ENCODE results near the gene PRX.
"Not testable (repeated sequence)": the region's sequence is repeated elsewhere in the genome, so short reads cannot be mapped to it uniquely, and the experiment has no call there.

Gene PRX

GRCh38 chr19:40432760-40433159 lies 19.6 kb upstream of the PRX start:
- H3K79me2 ChIP-seq (ENCODE audit: control insufficient read depth, insufficient read depth, low read length, poor library complexity); H3K23ac ChIP-seq (ENCODE audit: low read length); H3K9ac ChIP-seq (ENCODE audit: low read length); H3K27me3 ChIP-seq (ENCODE audit: insufficient read depth, low read length); H3K18ac ChIP-seq (ENCODE audit: low read length); H3K9me3 ChIP-seq (ENCODE audit: insufficient read depth, low read depth, low read length); DNase-seq; H3K4me1 ChIP-seq (ENCODE audit: control insufficient read depth in 1 of 2, insufficient read depth in 2 of 2, low read length in 2 of 2); H2BK12ac ChIP-seq (ENCODE audit: low read length); H3K36me3 ChIP-seq (ENCODE audit: control insufficient read depth in 1 of 2, insufficient read depth in 2 of 2, low read length in 2 of 2); H3K4me3 ChIP-seq (ENCODE audit: low read depth, low read length); H2AFZ ChIP-seq (ENCODE audit: insufficient read depth, low read length, poor library complexity); H3K14ac ChIP-seq (ENCODE audit: low read length): not testable (repeated sequence)
- peak overlapping the region; percentile 74 for H4K91ac ChIP-seq (ENCODE audit: low read depth, low read length)
- peak overlapping the region; percentile 38 for H2BK120ac ChIP-seq (ENCODE audit: insufficient read depth, low read length, poor library complexity)
- H2BK5ac ChIP-seq (ENCODE audit: low read depth, low read length, poor library complexity) = peak overlapping the region; percentile 77
- no CpG with 5 or more reads among the region's 7 CpGs for WGBS (ENCODE audit: extremely low coverage, insufficient coverage, insufficient read length)
- peak overlapping the region; percentile 47 for H3K4me2 ChIP-seq (ENCODE audit: low read length)
- H4K8ac ChIP-seq (ENCODE audit: low read depth, low read length) = peak overlapping the region; percentile 77
- peak overlapping the region; percentile 36 for H3K4ac ChIP-seq (ENCODE audit: low read depth, low read length)
- peak overlapping the region; percentile 81 for H3K27ac ChIP-seq (ENCODE audit: low read depth, low read length)
- H2AK5ac ChIP-seq (ENCODE audit: low read length) = peak overlapping the region; percentile 29
- H4K12ac ChIP-seq (ENCODE audit: low read depth, low read length) = peak overlapping the region; percentile 90
- peaks cover 15% of the 10 kb centered on the region for H3K79me1 ChIP-seq (ENCODE audit: low read length)

DNA sequence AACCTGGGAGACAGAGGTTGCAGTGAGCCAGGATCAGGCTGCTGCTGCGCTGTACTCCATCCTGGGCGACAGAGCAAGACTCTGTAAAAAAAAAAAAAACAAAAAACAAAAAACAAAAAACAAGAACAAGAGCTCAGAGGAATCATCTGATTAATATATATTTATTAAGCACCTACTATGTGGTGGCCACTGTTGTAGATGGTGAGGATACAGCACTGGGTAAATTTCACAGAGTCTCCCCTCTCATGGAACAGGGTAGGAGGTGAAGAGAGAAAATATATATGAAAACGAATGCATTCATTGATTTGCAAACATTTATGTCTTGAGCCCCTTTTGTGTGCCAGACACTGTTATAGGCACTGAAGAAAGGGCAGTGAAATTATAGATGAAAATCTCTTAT lies 18.5 kb upstream of the PRX start:
- no CpG with 5 or more reads among the region's 3 CpGs for WGBS (ENCODE audit: extremely low coverage, insufficient coverage, insufficient read length)

DNA sequence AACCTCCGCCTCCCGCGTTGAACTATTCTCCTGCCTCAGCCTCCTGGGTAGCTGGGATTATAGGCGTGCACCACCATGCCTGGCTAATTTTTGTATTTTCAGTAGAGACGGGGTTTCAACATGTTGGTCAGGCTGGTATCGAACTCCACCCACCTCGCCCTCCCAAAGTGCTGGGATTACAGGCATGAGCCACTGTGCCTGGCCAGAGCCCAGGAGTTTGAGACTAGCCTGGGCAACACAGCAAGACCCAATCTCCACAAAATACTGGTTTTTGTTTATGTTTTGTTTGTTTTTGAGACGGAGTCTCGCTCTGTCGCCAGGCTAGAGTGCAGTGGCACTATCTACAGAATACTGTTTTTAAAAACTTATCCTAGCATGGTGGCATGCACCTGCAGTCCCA lies 17.1 kb upstream of the PRX start:
- not testable (repeated sequence) for H3K9me3 ChIP-seq (ENCODE audit: insufficient read depth, low read depth, low read length); H3K4ac ChIP-seq (ENCODE audit: low read depth, low read length); H3K4me1 ChIP-seq (ENCODE audit: control insufficient read depth in 1 of 2, insufficient read depth in 2 of 2, low read length in 2 of 2); H2BK5ac ChIP-seq (ENCODE audit: low read depth, low read length, poor library complexity); DNase-seq; H3K4me2 ChIP-seq (ENCODE audit: low read length); H2BK120ac ChIP-seq (ENCODE audit: insufficient read depth, low read length, poor library complexity); H3K23ac ChIP-seq (ENCODE audit: low read length); H3K4me3 ChIP-seq (ENCODE audit: low read depth, low read length); H2BK12ac ChIP-seq (ENCODE audit: low read length); H2AFZ ChIP-seq (ENCODE audit: insufficient read depth, low read length, poor library complexity); H3K18ac ChIP-seq (ENCODE audit: low read length); H3K27ac ChIP-seq (ENCODE audit: low read depth, low read length); H2AK5ac ChIP-seq (ENCODE audit: low read length); H4K91ac ChIP-seq (ENCODE audit: low read depth, low read length); H3K79me2 ChIP-seq (ENCODE audit: control insufficient read depth, insufficient read depth, low read length, poor library complexity); H3K27me3 ChIP-seq (ENCODE audit: insufficient read depth, low read length); H3K14ac ChIP-seq (ENCODE audit: low read length); H3K36me3 ChIP-seq (ENCODE audit: control insufficient read depth in 1 of 2, insufficient read depth in 2 of 2, low read length in 2 of 2); H4K12ac ChIP-seq (ENCODE audit: low read depth, low read length); H3K9ac ChIP-seq (ENCODE audit: low read length); H4K8ac ChIP-seq (ENCODE audit: low read depth, low read length)
- H3K79me1 ChIP-seq (ENCODE audit: low read length) = peaks cover 22% of the 10 kb centered on the region
- no CpG with 5 or more reads among the region's 10 CpGs for WGBS (ENCODE audit: extremely low coverage, insufficient coverage, insufficient read length)

More for the DNA sequence above, 18.5 kb upstream of the PRX start:
- H3K4me3 ChIP-seq (ENCODE audit: low read depth, low read length) = no peak overlapping the region
- peaks cover 15% of the 10 kb centered on the region for H3K79me1 ChIP-seq (ENCODE audit: low read length)
- H3K4me1 ChIP-seq (ENCODE audit: control insufficient read depth in 1 of 2, insufficient read depth in 2 of 2, low read length in 2 of 2) = peaks cover 4 to 7% of the 10 kb centered on the region in 2 experiments
- H2BK5ac ChIP-seq (ENCODE audit: low read depth, low read length, poor library complexity) = no peak overlapping the region
- no peak overlapping the region for H2BK12ac ChIP-seq (ENCODE audit: low read length)
- no peak overlapping the region for H3K27ac ChIP-seq (ENCODE audit: low read depth, low read length)
- H3K4ac ChIP-seq (ENCODE audit: low read depth, low read length) = no peak overlapping the region
- H4K91ac ChIP-seq (ENCODE audit: low read depth, low read length) = peak overlapping the region; percentile 24
- no peak overlapping the region for H3K18ac ChIP-seq (ENCODE audit: low read length)
- H3K23ac ChIP-seq (ENCODE audit: low read length) = no peak overlapping the region
- no peak overlapping the region for H2AFZ ChIP-seq (ENCODE audit: insufficient read depth, low read length, poor library complexity)
- H3K27me3 ChIP-seq (ENCODE audit: insufficient read depth, low read length) = no peaks in the 10 kb centered on the region
- H2BK120ac ChIP-seq (ENCODE audit: insufficient read depth, low read length, poor library complexity) = no peak overlapping the region
- no peak overlapping the region for H3K14ac ChIP-seq (ENCODE audit: low read length)
- H3K9me3 ChIP-seq (ENCODE audit: insufficient read depth, low read depth, low read length) = no peaks in the 10 kb centered on the region
- DNase-seq = no peak
- no peaks in the 10 kb centered on the region for H3K36me3 ChIP-seq (ENCODE audit: control insufficient read depth in 1 of 2, insufficient read depth in 2 of 2, low read length in 2 of 2)
- H4K12ac ChIP-seq (ENCODE audit: low read depth, low read length) = no peak overlapping the region
- no peaks in the 10 kb centered on the region for H3K79me2 ChIP-seq (ENCODE audit: control insufficient read depth, insufficient read depth, low read length, poor library complexity)
- H2AK5ac ChIP-seq (ENCODE audit: low read length) = no peak overlapping the region
- no peak overlapping the region for H4K8ac ChIP-seq (ENCODE audit: low read depth, low read length)
- no peak overlapping the region for H3K4me2 ChIP-seq (ENCODE audit: low read length)
- no peak overlapping the region for H3K9ac ChIP-seq (ENCODE audit: low read length)

DNA sequence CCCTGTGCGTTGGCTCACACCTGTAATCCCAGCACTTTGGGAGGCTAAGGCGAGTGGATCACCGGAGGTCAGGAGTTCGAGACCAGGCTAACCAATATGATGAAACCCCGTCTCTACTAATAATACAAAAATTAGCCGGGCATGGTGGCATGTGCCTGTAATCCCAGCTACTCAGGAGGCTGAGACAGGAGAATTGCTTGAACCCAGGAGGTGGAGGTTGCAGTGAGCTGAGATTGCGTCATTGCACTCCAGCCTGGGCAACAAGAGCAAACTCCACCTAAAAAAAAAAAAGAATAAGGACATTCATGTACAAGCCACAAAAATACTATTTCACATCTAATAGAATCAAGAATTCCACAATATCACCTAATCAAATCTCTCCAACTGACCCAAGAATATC lies 15.0 kb upstream of the PRX start:
- H3K9ac ChIP-seq (ENCODE audit: low read length); H4K12ac ChIP-seq (ENCODE audit: low read depth, low read length); H3K18ac ChIP-seq (ENCODE audit: low read length); H2AK5ac ChIP-seq (ENCODE audit: low read length); H3K4me2 ChIP-seq (ENCODE audit: low read length); DNase-seq; H3K4me1 ChIP-seq (ENCODE audit: control insufficient read depth in 1 of 2, insufficient read depth in 2 of 2, low read length in 2 of 2); H3K4ac ChIP-seq (ENCODE audit: low read depth, low read length); H2BK5ac ChIP-seq (ENCODE audit: low read depth, low read length, poor library complexity); H3K9me3 ChIP-seq (ENCODE audit: insufficient read depth, low read depth, low read length); H2BK120ac ChIP-seq (ENCODE audit: insufficient read depth, low read length, poor library complexity); H3K14ac ChIP-seq (ENCODE audit: low read length); H3K36me3 ChIP-seq (ENCODE audit: control insufficient read depth in 1 of 2, insufficient read depth in 2 of 2, low read length in 2 of 2); H2AFZ ChIP-seq (ENCODE audit: insufficient read depth, low read length, poor library complexity); H3K27me3 ChIP-seq (ENCODE audit: insufficient read depth, low read length); H3K27ac ChIP-seq (ENCODE audit: low read depth, low read length); H3K4me3 ChIP-seq (ENCODE audit: low read depth, low read length); H4K8ac ChIP-seq (ENCODE audit: low read depth, low read length); H4K91ac ChIP-seq (ENCODE audit: low read depth, low read length); H2BK12ac ChIP-seq (ENCODE audit: low read length); H3K23ac ChIP-seq (ENCODE audit: low read length): not testable (repeated sequence)
- Histone ChIP-seq H3K79me2 (ENCODE audit: control insufficient read depth, insufficient read depth, low read length, poor library complexity) (peaks cover 12% of the 10 kb centered on the region), H3K79me1 (ENCODE audit: low read length) (peaks cover 22% of the 10 kb centered on the region)
- no CpG with 5 or more reads among the region's 7 CpGs for WGBS (ENCODE audit: extremely low coverage, insufficient coverage, insufficient read length)

All from trophoblast cell (in vitro differentiated cells and primary cell).